GM21529 (cell line): ENCODE data around the gene CALD1.

ENCODE experiments used
- ATAC-seq: cut with Tn5 transposase; IDR thresholded peaks from one replicate; pipeline ENCODE4 v1.9.1; 2021; ENCODE audit not compliant: unreplicated experiment

Gene CALD1

GRCh38 chr7:134993877-134994456, 214.5 kb downstream of the CALD1 start:
- no peak for ATAC-seq

DNA sequence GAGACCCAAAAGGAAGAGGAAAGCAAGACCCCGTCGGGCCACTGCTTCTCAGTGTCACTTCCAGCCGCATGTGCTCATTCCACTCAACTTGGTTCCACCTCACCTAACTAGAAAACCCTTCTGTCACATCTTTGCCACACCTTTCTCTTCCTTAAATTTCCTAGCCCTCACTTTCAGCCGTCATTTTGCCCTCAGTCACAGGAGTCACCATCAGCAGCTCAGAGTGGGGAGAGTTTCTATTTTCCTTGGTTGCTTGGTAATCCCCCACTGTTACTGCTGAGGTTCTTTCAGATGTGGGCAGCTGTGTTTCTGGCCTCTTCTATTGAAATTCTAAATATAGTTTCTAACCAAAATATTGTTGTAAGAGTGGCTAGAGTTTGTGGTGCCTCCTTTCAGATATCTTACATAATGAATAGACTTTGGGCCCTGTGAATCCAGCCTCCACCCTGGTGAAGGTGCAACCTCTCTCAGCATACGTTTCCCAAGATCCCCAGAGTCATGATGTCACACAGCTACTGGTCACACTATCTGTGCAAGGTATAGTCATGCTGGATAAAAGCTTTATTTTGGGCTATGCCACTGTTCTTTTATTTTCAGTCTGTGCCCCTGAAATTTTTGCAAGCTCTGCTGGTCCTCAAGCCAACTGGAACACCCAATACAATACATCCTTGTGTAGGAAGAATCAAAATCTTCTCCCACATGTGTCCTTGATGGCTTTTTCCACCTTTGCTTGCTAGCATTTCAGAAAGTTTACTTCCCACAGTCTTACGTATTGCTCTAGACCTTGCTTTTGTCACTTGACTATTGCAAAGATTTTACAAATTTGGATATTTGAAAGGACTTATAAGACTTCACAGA, 216.0 kb downstream of the CALD1 start:
- peak; percentile 44 for ATAC-seq

- peak; percentile 43 for ATAC-seq
Measured at GRCh38 chr7:134996097-134996550, 216.7 kb downstream of the CALD1 start.

GRCh38 chr7:134997214-134997885, 217.9 kb downstream of the CALD1 start:
- no peak for ATAC-seq

DNA sequence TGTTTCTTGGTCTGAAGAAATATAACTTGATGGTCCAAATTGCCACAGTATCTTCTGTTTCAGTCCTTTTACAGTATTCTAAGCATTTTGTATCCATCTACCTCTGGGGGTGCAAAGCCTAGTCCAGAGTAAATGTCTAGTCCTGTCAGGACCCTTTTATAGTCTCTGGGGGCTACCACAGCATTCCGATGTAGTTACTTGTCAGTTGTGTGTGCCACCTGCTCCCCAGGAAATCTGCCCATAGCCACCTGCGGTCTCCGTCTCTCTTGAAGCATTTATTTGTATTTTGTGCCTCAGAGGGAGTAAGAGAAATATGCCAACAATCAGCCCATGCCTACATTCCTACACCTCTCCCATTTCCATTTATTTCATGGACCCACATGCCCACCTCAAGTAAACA, 219.7 kb downstream of the CALD1 start:
- ATAC-seq = no peak

GRCh38 chr7:135001390-135002165, 222.1 kb downstream of the CALD1 start:
- ATAC-seq = no peak

- ATAC-seq = no peak
Measured at GRCh38 chr7:135012229-135012628, 232.8 kb downstream of the CALD1 start.
